ENCODE data around the gene NCKAP5. TPM values are rescaled to one million over a fixed set of nuclear protein-coding genes. Genes with fewer than 3 reads are reported as not detected.
A peak's percentile ranks its signal among the peaks of the same experiment; 100 is the strongest.

Gene NCKAP5
- polyA plus RNA-seq, 2 of the 4 experiments (the other 2 are of a cell fraction): 3.0 to 4.1 TPM

- POLR2A ChIA-PET: no interaction called here
- no peaks in the 10 kb centered on the region for H3K9me3 ChIP-seq
- H3K4me1 ChIP-seq: peaks cover 11% of the 10 kb centered on the region; the same call in 1 of the 3 replicates
- TF ChIP-seq FOSL2 (IDR thresholded peaks at IDR 0.05) (no peak), FOSL2 (CRISPR knock-in tag; IDR thresholded peaks at IDR 0.05) (no peak), HMGXB4 (CRISPR knock-in tag; IDR thresholded peaks at IDR 0.05; ENCODE audit: borderline replicate concordance) (no peak), TFCP2L1 (CRISPR knock-in tag; IDR thresholded peaks at IDR 0.05) (no peak), CBX2 (IDR thresholded peaks at IDR 0.05; ENCODE audit: borderline replicate concordance, low read depth) (no peak), ZSCAN20 (CRISPR knock-in tag; IDR thresholded peaks at IDR 0.05) (no peak), NFE2L2 (conservative IDR thresholded peaks at IDR 0.05; ENCODE audit: low read length) (no peak), GATA3 (IDR thresholded peaks at IDR 0.05; ENCODE audit: borderline replicate concordance) (no peak), POLR2A (IDR thresholded peaks at IDR 0.05; ENCODE audit: low read length) (no peak), EHF (CRISPR knock-in tag; IDR thresholded peaks at IDR 0.05) (no peak), MAX (IDR thresholded peaks at IDR 0.05) (no peak), HES2 (IDR thresholded peaks at IDR 0.05) (no peak), FOXS1 (CRISPR knock-in tag; IDR thresholded peaks at IDR 0.05) (no peak), MAZ (IDR thresholded peaks at IDR 0.05; ENCODE audit: borderline replicate concordance, low read depth, low read length) (no peak), USF2 (IDR thresholded peaks at IDR 0.05) (no peak), BHLHE40 (IDR thresholded peaks at IDR 0.05; ENCODE audit: low read depth, low read length) (no peak), PHF8 (IDR thresholded peaks at IDR 0.05; ENCODE audit: borderline replicate concordance, low read depth) (no peak), RARB (CRISPR knock-in tag; IDR thresholded peaks at IDR 0.05) (no peak), CHD4 (IDR thresholded peaks at IDR 0.05; ENCODE audit: borderline replicate concordance) (no peak), FOSB (CRISPR knock-in tag; IDR thresholded peaks at IDR 0.05) (no peak), HEYL (CRISPR knock-in tag; IDR thresholded peaks at IDR 0.05) (no peak)
- CTCF ChIA-PET: no interaction called here
- DNase-seq (ENCODE audit: low read depth in 1 of 2, low spot score in 1 of 2) (no peak), FAIRE-seq (no peak), ATAC-seq (no peak)
- no peak overlapping the region for H3K4me2 ChIP-seq
- no peak overlapping the region for H3K4me3 ChIP-seq
- H3K27ac ChIP-seq: no peak overlapping the region
- WGBS (ENCODE audit: missing lambda C conversion rate): 33% methylated on average over 1 of the region's 1 CpG
Observed at GRCh38 chr2:133453032-133453431, 115.2 kb downstream of the NCKAP5 start.

GRCh38 chr2:133452583-133452982 lies 115.7 kb downstream of the NCKAP5 start:
- ATAC-seq (no peak), DNase-seq (ENCODE audit: low read depth in 1 of 2, low spot score in 1 of 2) (no peak), FAIRE-seq (no peak)
- Histone ChIP-seq H3K27ac (0 out of 6 replicates have a peak overlapping the region, but pooled peaks of 1 of the 2 experiments have one; percentile 3), H3K4me1 (peaks cover 7% of the 10 kb centered on the region; the same call in 1 of the 3 replicates), H3K4me3 (no peak overlapping the region), H3K4me2 (no peak overlapping the region), H3K9me3 (no peaks in the 10 kb centered on the region)
- POLR2A ChIA-PET: no interaction called here
- WGBS (ENCODE audit: missing lambda C conversion rate): 84% methylated on average over 2 of the region's 2 CpGs
- CTCF ChIA-PET: no interaction called here
- TF ChIP-seq HMGXB4 (CRISPR knock-in tag; IDR thresholded peaks at IDR 0.05; ENCODE audit: borderline replicate concordance) (no peak), CEBPB (IDR thresholded peaks at IDR 0.05) (no peak), NR3C1 (IDR thresholded peaks at IDR 0.05) (no peak), SREBF2 (IDR thresholded peaks at IDR 0.05) (no peak), EHF (CRISPR knock-in tag; IDR thresholded peaks at IDR 0.05) (no peak)

Measured in A549 (cell line).